Embryonic facial prominence (tissue), 1 donor: ENCODE data around the gene TPCN2.

Experiments used
- DNase-seq: peaks from one replicate; pipeline ENCODE4 v3.0.0-alpha.2; 2016; ENCODE audit errors: extremely low spot score

The TPCN2 gene

DNA sequence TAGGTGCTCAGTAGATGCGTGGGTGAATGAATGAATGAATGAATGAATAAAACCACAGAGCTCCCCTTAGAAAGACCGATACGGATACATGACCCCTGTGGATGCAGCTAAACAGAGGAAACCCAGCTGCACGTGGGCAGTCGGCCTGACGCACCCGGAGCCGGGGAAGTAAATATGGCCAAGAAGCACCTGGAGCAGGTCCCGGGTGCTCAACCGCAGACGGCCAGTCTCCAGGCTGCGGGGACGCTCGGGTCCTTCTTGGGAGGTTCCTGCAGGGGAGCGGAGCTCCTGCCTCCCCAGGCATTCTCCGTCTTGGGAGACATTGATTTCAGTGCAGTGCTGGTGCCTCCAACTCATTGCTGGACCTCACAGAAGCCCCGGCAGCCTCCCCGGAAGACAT lies 11.7 kb upstream of the TPCN2 start:
- no peak for DNase-seq

DNA sequence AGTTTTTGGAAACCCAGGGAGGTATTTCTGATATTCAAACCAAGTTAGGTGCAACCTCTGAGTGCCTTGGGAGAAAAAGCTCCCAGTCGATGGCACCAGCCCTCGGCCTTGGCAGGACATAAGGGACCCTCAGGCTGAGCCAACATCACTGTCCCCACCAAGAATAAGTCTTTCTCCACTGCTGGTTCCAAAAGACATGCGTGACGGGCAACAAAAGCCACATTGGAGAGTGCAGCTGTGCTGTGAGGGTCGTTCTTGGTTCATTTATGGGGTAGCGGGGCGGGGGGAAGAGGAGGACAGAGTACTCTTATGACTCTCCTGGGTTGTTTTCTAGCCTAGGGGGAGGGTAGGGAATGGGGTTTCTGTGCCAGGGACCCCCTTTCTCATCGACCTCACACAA lies 11.2 kb upstream of the TPCN2 start:
- DNase-seq: no peak

DNA sequence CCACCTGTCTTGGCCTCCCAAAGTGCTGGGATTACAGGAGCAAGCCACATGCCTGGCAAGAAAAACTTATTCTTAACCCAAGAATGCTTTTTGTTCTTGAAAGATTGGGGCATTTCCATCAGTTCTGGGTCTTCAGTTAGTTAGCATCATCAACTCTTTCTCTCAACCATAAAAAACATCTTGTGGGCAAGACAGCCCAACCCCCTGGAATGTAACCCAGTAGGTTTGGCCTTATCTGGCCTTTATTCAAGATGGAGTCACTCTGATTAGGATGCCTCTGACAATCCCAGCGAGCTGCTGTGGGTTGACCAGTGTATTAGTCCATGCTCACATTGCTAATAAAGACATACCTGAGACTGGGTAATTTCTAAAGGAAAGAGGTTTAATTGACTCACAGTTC lies 9.2 kb upstream of the TPCN2 start:
- DNase-seq: no peak

DNA sequence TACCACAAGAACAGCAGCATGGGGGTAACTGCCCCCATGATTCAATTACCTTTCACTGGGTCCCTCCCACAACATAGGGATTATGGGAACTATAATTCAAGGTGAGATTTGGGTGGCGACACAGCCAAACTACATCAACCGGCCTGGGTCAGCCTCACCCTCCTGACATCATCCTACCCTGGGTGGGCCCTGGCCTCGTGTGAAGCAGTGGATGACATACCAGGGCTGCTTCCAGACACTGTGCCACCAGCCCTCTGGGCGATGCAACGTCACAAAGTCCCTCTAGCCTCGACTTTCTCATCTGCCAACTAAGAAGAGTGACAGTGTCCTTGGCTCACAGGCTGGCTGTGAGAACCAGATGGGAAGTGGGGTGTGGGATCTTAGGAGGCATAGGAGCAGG lies 8.7 kb upstream of the TPCN2 start:
- DNase-seq: no peak

DNA sequence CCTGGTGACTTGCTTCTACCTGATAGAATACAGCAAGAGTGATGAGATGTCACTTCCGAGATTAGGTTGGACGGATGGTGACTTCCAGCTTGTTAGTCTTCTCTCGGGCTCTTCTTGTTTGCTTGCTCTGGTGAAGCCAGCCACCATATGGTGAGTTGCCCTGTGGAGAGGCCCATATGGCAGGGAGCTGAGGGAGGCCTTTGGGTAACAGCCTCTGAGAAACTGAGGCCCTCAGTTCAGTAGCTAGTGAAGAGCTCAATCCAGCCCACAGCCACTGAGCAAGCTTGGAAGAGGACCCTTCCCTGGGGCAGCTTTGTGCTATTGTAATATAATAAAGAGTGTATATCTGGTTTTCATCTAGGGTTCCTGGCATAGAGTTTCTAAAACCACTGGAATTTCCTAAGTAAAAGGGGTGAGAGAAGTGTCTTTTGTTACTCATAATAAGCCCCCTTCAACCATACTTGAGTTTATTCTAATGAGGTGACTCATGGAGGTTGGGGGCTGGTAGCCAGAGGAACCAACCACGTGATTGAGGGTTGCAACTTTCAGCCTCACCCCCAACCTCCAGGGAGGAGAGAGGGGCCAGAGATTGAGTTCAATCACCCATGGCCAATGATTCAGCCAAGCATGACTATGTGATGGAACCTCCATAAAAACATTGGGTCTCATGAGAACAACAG lies 8.0 kb upstream of the TPCN2 start:
- no peak for DNase-seq

DNA sequence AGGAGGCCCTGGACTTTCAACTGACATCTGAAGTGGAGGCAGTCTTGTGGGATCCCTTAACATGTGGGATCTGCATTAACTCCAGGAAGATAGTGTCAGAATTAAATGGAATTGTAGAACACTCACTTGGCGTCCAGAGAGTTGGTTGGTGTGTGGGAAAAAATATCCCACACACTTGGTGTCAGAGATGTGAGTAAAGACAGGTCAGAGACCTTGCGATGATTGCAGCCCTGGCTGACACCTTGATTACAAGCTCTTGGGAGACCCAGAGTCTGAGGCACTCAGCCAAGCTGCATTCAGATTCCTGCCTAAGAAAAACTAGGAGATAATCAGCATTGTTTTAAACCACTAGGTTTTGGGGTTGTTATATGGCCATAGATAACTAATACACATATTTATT lies 7.2 kb upstream of the TPCN2 start:
- DNase-seq: no peak

DNA sequence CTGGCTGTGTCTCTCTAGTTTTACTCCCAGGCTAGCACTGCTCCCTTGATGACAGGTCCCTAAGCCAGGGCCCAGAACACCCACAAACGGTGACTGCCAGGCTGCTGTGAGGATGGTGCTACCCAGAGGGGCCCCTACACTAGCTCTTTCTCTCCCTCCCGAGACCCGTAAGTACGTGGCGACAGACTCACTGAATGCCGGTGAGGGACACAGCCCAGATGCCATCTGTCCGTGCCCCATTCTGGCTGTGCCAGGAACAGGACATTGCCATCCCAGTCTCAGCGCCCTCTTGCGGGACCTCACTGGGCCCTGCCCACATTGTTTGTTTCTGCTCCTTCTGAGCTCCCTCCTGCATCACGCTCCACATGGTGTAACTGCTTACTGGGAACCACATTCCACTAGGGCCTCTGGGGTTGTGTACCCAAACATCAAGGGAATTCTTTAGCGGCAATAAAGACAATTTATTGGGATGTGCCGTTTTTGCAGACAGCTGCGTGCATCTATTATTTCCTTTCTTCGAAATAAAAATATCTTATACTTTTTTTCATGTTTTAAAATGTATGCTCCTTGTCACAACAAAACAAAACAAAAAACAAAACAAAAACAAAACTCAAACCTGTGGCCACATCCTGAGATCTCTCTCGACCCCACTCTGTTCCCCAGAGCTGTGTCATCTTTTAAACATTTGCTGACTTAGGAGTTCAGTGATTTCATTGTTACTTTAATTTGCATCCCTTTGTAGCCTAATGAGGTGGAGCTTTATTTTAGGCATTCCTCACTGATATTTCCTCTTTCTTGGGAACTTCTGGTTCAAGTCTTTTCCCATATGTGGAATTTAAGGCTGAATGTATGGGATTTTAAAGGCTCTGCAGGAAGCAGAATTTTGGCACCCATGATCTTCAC lies 4.4 kb upstream of the TPCN2 start:
- peak; percentile 24 for DNase-seq

DNA sequence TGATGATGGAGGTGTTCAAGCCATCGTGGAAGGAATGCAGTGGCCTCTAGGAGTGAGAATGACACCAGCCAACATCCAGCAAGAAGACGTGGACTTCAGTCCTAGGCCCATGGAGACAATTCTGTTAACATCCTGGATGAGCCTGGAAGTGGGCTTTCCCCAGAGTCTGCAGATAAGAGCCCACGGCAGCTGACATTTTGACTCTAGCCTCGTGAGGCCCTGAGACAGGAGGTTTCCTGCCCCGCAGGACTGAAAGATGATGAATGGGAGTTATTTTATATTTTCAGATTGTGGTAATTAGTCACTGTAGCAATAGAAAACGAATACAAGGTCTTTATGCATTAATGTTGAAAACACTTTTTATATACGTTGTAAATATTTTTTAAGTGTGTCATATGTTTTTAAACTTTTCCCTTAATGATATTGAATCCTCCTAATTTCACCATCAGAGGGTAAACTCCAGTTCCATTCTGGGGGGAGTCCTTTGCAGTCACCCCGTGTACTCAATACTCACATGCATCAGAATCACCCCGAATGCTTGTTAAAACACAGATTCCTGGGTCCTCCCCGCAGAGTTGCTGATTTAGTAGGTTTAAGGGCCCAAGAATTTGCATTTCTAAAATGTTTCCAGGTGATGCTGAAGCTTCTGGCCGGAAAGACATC lies 570 bp upstream of the TPCN2 start:
- DNase-seq: no peak

DNA sequence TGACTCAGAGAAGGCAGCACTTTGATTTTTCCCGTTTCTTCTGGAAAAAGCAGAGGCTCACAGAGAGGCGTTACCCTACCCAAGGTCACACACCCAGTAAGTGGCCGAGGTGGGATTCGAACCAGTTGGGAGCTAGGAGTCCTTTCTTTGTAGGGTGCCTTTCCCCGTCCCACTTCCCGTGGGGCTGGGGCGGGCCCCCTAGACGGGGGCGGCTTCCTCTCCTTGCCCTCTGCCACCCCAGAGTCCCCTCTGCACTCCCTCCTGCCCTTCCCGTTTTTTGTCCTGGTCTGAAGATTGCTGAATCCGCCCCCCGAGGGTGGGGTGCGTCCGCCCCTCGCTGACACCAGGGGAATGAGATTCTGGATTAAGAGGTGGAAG lies 747 bp downstream of the TPCN2 start:
- no peak for DNase-seq

DNA sequence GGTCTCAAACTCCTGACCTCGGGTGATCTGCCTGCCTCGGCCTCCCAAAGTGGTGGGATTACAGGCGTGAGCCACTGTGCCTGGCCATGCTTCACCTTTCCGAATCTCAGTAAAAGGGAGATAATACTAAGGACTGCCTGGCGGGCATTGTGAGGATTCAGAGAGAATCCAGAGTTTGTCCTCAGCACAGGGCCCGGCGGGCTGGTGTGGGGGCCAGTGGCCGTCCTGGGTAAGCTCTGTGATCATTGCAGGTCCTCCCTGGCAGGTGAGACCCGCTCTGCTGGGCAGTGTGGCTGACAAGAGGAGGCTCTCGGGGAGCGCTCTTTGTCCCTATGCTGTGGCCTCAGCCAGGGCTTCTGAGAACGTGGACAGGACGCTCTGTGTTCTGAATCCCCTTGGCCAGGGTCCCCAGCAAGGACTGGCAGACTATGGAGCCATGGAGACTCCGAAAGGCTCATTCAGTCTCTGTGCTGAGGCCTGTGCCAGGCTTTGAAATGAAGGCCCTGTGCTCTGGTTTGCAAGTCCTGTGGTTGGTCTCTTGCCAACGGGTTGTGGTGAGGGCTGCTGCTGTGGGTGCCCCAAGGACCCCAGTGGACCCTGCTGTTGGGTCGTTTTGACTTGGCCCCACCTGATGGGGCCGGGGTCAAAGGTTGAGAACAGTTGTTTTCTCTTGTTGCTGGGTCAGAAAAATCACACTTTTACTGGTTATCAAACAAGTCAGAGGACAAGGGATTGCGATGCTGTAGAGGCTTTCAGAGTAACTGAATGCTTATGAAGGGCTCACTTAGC lies 2.1 kb downstream of the TPCN2 start:
- DNase-seq: no peak

DNA sequence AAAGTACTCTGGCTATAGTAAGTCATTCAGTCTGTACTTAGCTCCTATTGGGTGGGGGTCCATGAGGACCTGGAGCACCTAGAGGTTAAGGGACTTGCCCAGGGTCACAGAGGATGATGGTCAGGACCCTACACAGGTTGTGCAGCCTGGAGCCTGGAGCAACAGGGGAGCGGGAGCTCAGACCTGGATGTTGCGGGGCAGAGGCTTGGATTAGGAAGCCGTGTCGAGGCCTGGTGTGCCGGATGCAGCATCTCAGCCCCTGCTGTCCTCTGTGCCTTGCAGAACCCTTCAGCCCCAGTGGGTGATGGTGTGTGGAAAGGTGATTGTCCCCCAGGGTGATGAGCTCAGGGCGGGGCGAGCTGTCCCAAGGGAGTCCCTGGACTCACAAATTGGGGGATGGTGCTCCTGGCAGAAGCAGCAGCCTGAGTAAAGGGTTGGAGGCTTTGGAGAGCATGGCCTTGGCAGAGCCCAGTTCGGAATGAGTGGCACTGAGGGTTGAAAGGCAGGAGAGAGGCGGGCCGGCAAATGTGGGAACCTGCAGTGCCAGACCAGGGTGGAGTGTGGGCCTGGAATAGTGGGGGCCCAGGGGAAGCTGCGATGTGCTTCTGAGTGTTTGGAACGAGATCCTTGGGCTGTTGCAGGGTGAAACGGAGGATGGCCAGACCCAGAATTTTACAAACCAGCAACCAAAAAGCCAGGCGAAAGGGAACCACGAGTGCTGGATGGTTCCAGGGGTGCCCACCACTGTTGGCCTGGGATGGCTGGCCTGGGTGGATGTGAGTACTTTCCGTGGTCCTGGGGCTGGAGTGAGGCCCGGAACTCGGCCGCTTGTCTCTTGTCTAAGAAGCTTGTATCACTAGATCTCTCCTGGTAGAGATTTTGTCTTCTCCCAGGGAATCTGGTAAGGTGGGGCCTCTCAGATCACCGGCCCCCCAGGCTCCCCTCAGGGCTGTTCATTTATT lies 2.9 kb downstream of the TPCN2 start:
- DNase-seq: no peak

DNA sequence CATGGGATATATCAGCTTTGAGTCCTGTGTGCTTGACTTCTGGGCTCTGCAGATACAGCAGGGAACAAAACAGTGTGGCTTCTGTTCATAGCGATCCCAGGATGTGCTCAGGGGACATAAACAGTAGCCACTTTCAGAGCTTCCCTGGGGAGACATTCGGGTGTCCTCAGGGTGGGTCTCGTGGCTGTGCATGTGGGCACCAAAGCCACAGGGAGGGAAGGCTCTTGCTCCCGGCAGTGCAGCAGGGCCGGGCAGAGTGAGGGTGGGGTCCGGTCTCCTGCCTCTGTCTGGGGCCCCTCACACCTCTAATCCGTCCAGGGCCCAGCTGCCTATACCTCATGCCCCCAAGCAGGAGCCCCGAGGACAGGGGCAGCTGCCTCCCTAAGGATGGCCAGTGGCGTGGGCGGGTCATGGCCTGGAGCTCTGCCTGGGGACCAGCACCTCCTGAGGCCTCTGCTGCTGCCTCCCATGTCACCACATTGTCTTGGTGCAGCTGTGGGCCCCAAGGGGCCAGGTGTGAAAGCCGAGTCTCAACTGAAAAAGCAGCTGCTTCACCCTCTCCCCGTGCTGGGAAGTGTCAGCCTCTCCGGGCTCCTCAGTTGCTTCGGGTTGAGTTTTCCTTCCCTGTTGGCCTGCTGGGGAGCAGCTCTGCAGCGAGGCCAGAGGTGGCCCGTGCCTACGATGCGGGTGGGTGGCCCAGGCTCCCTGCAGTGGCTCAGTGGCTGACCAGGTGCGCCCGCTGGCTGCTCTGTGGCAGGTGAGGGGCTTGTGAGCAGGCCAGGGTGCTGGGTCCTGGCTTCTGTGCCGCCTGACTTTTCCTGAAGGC lies 3.8 kb downstream of the TPCN2 start:
- no peak for DNase-seq

DNA sequence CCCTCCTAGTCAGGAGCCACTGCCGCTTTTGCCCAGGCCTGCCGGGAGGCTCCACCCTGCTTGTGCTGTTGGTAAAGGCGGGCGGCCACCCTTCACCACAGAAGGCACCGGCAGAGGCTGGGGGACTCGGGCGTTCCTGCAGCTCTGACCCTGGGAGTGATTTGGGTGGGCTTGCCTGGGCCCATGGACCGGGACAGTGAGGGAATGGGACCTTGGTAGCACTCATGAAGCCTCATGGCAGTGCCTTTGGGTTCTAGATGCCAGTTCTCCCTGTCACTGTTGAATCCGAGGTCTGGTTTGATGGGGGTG lies 4.4 kb downstream of the TPCN2 start:
- no peak for DNase-seq

DNA sequence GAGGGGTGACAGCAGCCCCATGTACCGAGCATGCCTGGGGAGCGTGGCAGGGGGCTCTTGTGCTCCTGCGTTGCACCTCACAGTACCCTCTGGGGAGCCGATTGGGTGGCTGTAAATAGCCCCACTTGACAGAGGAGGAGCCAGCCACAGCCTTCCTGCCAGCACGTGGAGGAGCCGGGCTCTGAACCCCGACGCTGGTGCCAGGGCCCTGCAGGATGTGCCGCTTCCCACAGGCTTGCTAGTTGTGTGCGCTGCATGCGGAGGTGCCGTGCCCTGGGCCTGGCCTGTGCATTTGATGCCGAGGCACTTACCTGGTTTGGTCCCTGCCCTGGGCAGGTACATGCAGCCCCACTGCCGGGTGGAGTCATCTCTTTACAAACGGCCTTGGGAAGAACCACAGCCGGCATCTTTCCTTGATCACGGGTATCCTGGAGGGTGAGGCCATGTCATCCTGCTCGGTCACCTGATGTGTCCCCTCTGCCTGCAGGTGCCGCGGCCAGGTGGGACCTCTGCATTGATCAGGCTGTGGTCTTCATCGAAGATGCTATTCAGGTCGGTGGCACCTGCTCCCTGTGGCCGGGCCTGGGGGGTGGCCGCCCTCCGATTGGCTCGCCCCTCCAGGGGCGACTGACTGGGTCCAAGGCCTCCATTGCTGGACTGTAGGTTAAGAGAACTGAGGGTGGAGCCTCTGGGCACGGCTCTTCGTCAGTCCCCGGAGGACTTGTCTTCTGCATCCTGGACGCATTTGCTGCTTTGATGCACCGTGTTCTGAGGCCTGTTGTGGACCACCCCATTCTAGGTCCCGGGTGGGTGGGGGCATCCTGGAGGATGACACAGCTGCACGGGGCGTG lies 5.0 kb downstream of the TPCN2 start:
- DNase-seq: no peak

DNA sequence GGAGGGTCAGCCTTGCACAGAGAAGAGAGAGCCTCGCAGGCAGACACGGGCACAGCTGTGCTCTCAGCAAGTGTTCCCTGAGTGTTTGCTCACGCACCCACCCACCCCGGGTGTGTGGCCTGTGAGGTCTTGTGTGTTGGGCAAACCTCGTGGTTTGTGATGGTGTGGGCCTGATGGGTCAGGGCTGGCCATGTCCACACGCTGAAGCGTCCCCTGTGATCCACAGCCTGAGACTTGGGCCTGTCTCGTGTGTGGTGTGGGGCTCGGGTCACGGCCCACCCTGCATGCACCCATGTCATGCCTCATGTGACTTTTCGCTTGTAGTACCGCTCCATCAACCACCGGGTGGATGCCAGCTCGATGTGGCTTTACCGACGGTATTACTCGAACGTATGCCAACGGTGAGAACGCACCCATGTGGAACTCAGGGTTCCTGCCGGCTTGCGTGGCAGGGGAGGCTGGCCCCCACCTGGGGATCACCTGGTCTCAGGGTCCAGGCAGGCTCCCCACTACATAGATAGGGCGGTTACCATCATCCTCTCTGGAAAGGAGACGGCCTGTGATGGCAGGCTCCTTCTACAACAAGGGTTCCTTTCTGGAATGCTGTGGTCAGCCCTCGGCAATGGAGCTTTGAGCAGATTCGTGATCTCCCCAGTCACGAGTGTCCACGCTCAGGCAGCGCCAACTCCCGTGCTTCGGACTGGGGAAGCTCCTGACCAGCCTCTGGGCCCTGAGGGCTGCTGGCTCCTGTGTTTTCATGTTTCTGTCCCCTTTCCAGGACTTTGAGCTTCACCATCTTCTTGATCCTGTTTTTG lies 5.9 kb downstream of the TPCN2 start:
- no peak for DNase-seq

DNA sequence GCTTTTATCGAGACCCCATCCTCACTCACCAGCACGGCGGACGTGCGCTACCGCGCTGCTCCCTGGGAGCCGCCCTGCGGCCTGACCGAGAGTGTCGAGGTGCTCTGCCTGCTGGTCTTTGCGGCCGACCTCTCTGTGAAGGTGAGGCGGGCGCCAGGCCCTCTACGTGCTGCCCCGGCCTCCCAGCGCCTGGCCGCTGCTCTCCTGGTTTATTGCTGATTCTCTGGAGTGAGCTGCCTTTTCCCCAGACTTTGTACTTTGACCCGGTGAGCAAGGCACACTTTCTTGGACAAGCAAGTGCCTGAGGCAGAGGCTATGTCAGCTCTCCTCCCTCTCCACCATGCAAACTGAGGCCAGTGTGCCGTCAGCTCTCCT lies 6.5 kb downstream of the TPCN2 start:
- no peak for DNase-seq

DNA sequence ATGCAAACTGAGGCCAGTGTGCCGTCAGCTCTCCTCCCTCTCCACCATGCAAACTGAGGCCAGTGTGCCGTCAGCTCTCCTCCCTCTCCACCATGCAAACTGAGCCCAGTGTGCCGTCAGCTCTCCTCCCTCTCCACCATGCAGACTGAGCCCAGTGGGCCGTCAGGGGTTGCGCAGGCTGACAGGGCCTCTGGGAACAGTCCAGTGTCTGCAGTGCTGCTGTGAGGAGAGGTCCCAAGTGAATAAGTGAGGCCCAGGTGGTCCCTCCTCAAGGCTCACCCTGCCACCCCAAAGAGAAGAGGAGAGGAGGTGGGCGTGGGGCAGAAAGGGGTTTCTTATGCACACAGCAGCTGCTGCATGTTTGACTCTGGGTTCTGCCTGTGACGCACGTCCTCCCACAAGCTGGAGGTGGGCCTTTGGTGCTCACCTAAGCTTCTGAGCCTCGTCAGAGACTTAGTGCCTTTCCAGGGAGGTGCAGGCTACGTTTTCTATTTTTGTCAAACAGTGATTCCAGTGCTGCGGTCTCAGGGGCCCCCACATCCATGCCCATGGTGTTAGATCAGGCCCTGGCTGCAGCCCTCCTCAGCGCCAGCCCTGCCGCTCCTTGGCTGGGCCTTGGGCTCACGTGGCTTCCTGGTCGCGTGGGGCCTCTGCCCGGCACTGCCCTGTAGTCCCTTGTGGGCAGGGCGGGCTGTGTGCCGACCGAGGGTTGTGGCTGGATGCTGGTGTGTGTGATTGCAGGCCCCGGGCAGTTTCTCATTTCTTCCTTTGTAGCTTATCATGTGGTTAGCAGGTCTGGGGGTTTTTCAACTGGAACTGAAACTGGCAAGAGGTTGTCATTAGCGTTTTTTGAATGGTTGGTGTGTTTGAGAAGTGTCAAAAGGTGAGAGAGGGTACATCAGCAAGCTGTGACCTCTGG lies 7.1 kb downstream of the TPCN2 start:
- DNase-seq: no peak
